PC-3 (cell line): Measurements from ENCODE around the gene USP14.

Source experiments
- CTCF ChIP-seq: fragments of 300-600 bp; sonication (generic); conservative IDR thresholded peaks from 2 replicates; pipeline ENCODE4 v1.5.1; 2017; ENCODE audit warnings: antibody characterized with exemption, low read depth, mild to moderate bottlenecking, low read length
- EZH2 ChIP-seq: fragments of 300-600 bp; sonication (generic); IDR thresholded peaks from one replicate; pipeline ENCODE4 v1.6.1; 2017; ENCODE audit warnings: antibody characterized with exemption, mild to moderate bottlenecking, low read length; ENCODE audit not compliant: unreplicated experiment

- no peak for TF ChIP-seq EZH2
- no peak for TF ChIP-seq CTCF
Observed at GRCh38 chr18:240175-240574, 81.8 kb downstream of the USP14 start.
